ENCODE results near the gene SEC23A.

The SEC23A gene

DNA sequence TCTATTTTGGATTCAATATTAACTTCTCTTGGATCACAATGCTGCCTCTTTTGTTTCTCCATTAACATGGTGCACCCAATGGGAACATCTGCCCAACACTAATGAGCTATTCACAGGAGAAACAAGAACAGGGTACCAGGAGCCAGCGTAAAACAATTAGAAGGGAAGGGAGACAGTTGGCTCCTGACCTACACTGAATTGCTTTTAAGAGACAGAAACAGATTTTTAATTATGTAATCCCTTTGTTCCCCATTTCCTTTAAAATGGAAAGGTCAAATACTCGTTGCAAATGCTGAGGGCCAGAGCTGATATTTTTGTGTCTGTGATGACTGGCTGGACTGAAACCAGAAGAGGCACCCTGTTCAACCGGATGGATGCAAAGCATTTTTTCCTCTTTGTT is 108.3 kb downstream of the SEC23A start:
- DNase-seq (ENCODE audit: insufficient read length, low spot score), result no peak
- FAIRE-seq, result no peak

DNA sequence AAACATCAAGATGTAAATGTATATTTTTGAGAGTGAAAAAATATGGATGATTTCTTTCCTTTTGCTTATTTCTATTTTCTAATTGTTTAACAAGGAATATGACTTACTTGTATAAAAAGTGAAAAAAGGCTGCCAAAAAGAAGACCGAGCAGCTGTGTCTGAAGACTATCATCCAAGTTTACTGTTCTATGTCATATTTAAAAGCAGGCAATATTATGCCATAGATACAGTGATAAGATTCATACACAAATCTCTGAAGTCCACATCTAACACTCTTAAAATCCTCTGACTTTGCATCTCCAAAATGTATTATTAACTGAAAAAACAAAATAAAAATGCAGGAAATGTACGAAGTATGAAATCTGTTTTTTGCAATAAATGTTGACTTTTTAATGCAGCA is 109.1 kb downstream of the SEC23A start:
- DNase-seq (ENCODE audit: insufficient read length, low spot score), result no peak
- no peak for FAIRE-seq

DNA sequence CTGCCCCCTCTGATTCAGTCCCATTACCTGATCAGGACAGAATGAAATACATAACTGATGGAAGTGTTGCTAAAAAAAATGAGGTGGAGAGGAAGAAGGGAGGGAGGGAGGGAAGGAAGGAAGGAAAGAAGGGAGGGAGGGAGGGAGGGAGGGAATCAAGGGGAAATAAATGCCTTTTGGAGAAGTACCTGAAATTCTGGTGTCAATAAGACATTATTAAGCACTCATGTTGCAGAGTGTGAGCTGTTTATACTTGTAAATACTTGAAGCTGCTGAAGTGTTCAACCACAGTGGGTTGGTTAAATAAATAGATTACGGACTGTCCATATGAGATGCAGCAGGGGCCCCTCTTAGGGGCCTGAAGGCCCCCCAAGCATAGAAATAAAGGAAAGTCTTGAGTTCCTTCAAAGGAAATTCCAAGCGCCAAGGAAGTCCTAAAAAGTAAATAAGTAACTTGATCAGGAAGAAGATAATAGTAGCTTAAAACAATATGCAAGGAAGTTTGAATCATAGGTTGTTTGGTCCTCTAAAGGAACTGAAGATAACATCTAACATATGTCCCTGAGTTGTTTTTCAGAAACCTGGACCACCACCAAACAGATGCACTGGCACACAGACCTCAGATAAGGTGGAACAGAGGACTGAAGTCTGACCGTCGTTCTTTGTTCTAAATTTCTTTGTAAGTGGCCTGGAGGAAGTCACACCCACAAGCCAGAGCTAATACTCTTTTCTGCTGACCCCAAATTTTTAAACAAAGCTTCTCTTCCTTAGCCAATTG is 110.8 kb downstream of the SEC23A start:
- DNase-seq (ENCODE audit: insufficient read length, low spot score) (no peak), FAIRE-seq (no peak)

DNA sequence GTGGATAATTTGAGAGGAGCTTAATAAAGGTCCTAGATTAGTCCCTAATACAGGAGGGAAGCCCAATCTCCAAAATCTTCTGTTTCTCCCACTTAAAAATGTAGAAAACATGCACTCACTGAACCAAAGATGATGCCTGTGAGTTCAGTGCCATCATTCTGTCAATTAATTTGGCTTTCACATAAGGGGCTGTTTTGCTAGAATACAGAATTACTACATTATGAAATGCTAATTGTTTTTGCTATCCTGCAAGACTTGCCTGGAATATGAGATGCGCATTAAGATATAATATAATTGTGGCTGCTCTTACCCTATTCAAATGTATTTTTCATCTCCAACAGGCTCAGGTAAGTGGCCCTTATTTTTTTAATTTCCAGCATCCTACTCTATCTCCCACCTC is 111.7 kb downstream of the SEC23A start:
- FAIRE-seq (no peak), DNase-seq (ENCODE audit: insufficient read length, low spot score) (no peak)

DNA sequence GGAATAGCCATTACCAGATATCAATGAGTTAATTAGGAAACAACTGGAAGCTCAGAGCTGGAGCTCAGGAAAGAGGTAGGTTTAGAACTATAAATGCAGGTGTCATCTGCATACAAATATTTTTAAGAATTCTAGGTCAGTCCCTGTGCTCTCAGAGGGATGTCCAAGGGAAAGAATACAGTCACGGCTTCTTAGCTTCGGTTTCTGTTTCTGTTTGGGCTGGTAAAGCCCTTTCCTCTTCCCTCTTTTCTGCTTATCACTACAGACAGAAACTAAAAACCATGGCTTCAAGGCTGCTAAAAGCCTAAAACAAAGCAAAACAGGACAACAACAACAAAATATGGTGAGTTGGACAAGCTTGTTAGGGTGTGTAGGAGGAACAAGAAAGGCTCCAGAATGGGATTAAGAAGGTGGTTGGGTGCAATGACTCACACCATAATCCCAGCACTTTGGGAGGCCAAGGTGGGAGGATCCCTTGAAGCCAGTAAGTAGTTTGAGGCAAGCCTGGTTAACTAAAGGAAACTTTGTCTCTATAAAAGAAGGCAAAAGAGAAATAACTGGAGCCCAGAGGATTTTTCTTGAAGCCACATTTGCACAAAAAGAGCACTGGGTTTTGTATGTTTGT is 113.0 kb downstream of the SEC23A start:
- DNase-seq (ENCODE audit: insufficient read length, low spot score), result no peak
- no peak for FAIRE-seq

DNA sequence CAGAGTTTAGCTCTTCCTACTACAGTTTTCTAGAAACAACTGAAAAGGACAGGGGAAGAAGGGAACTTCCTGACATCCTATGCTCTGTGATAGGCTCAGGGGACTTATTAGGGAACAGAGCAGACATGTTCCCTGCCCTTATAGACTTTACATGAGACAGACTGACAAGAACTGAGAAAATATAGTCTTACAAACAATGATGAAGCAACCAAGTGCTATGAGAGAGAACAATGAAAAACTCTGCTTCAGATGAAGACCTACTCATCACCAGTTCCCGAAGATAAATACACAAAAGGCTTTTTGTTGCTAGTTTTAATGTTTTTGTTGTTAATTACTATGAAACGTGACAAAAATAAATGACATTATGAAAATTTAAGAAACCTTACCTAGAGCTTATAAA is 115.3 kb downstream of the SEC23A start:
- no peak for FAIRE-seq
- DNase-seq (ENCODE audit: insufficient read length, low spot score), result no peak

DNA sequence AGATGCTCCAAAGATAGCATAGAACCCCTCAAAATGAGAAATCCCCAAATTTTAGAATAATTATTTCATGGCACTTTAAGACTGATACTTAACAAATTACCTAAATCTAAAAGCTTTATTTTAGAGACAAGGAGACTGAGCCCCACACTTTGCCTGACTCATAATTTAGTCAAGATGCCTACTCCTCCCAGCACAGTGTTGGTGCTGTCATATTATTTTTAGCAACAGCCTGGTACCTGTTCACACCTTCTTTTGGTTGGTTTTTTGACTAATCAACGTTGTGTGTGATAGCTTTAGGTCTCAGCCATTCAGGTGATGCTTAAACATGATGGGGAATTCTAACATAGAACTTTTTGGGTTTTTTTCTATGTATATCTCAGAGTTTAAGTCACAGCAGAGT is 120.2 kb downstream of the SEC23A start:
- FAIRE-seq, result no peak
- no peak for DNase-seq (ENCODE audit: insufficient read length, low spot score)

DNA sequence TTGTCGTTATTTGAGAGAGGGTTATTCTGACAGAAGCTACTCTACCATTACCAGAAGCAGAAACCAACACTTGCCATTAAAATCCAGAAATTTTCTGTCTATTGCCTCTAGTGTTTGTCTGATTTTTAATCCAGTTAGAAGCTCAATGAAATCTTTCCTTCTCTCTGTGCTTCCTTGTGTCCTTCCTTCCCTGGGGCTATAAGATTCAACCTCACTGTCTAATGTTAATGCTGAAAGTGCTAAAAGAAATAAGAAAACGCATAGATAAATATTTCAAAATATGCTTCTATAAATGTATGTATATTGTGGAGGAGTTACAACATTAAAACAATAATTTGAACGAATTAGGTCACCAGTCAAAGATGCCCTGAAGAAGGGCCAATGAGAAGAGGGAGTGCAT is 120.8 kb downstream of the SEC23A start:
- no peak for FAIRE-seq

More for the DNA sequence above, 120.8 kb downstream of the SEC23A start:
- no peak for DNase-seq (ENCODE audit: insufficient read length, low spot score)

Data from HTR-8/SVneo (cell line).